Sigmoid colon (tissue), 4 donors: Measurements from ENCODE around the gene TRIB2.

ENCODE experiments used
- CTCF ChIP-seq, 4 experiments: fragments of 450-650 bp in 3 of 4; fragments of 200-600 bp in 1 of 4; IDR thresholded peaks; one replicate each; pipeline ENCODE4 v1.5.1; 2016 to 2019; ENCODE audit warnings: antibody characterized with exemption in 4 of 4, mild to moderate bottlenecking in 3 of 4, moderate library complexity in 2 of 4
- POLR2A ChIP-seq, 2 donors: fragments of 450-650 bp; IDR thresholded peaks; one replicate each; pipeline ENCODE4 v1.6.1; 2016; ENCODE audit warnings: antibody characterized with exemption in 2 of 2, mild to moderate bottlenecking in 2 of 2, moderate library complexity in 2 of 2
- POLR2AphosphoS5 ChIP-seq, 4 donors: sonication (generic); formaldehyde crosslinking; IDR thresholded peaks; one replicate each; pipeline ENCODE4 v1.6.1; 2017; ENCODE audit warnings: antibody characterized with exemption in 4 of 4

DNA sequence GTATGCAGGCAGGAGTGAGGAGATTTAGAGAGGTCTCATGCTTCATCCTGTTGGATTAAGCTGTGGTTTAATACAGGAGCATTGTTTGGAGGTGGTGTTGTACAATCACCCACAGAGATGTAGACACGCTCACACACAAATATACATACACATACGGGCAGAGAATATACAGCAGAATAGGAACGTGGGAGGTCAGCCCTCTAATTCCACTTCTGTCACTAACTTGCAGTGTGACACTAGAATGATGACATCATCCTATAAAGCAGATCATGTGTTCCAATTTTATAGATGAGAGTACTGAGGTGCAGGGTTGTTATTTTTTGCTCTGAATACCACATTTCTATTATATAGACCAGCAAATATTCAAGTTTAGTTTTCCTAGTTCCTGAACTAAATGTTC, 54.4 kb downstream of the TRIB2 start:
- TF ChIP-seq CTCF (IDR thresholded peaks at IDR 0.05): no peak
- no peak for TF ChIP-seq POLR2AphosphoS5 (IDR thresholded peaks at IDR 0.05)
- no peak for TF ChIP-seq POLR2A (IDR thresholded peaks at IDR 0.05)
